ENCODE measurements around the gene BAHCC1. TPM values are rescaled to one million over a fixed set of nuclear protein-coding genes. Genes with fewer than 3 reads are reported as not detected.

BAHCC1 gene
- total and polyA plus RNA-seq, 8 donors = 4.9 to 56.2 (median 9.4) TPM

GRCh38 chr17:81474958-81475357 is 79.7 kb downstream of the BAHCC1 start:
- no peaks in the 10 kb centered on the region for H3K27me3 ChIP-seq
- no peak for TF ChIP-seq POLR2AphosphoS5 (IDR thresholded peaks at IDR 0.05)
- no peak for TF ChIP-seq EP300 (IDR thresholded peaks at IDR 0.05)
- TF ChIP-seq CTCF (IDR thresholded peaks at IDR 0.05) = no peak
- peaks cover 0 to 2% (median under 1%) of the 10 kb centered on the region in 4 donors for H3K4me1 ChIP-seq
- no peak for DNase-seq
- WGBS, 5 donors = 80 to 88% (median 83%) methylated on average over 16 of the region's 16 CpGs
- intact Hi-C loops (cut with DNase I; ENCODE audit: low total_unique reads) = no loop called here
- no peak overlapping the region for H3K4me3 ChIP-seq
- no peaks in the 10 kb centered on the region for H3K36me3 ChIP-seq
- H3K27ac ChIP-seq = no peak overlapping the region
- no peaks in the 10 kb centered on the region for H3K9me3 ChIP-seq

- 82 to 94% (median 91%) methylated on average over 5 to 7 of the region's 7 CpGs for WGBS, 5 donors
- intact Hi-C loops (cut with DNase I; ENCODE audit: low total_unique reads) = no loop called here
- Histone ChIP-seq H3K9me3 (no peaks in the 10 kb centered on the region), H3K27me3 (peaks cover 0 to 9% (median 2%) of the 10 kb centered on the region in 3 donors), H3K27ac (no peak overlapping the region), H3K4me1 (peaks cover 0 to 14% (median 9%) of the 10 kb centered on the region in 4 donors), H3K36me3 (no peaks in the 10 kb centered on the region), H3K4me3 (no peak overlapping the region)
- no peak for TF ChIP-seq POLR2AphosphoS5 (IDR thresholded peaks at IDR 0.05)
- DNase-seq = no peak
Observed at GRCh38 chr17:81476097-81476496, 80.8 kb downstream of the BAHCC1 start.

GRCh38 chr17:81476635-81477034 is 81.4 kb downstream of the BAHCC1 start:
- intact Hi-C loops (cut with DNase I; ENCODE audit: low total_unique reads) = no loop called here
- peaks cover 4 to 19% (median 14%) of the 10 kb centered on the region in 4 donors for H3K4me1 ChIP-seq
- peaks cover 0 to 14% (median 3%) of the 10 kb centered on the region in 3 donors for H3K27me3 ChIP-seq
- no peak overlapping the region for H3K27ac ChIP-seq
- H3K36me3 ChIP-seq = no peaks in the 10 kb centered on the region
- H3K4me3 ChIP-seq = no peak overlapping the region
- H3K9me3 ChIP-seq = no peaks in the 10 kb centered on the region
- TF ChIP-seq EP300 (IDR thresholded peaks at IDR 0.05) (no peak), POLR2A (IDR thresholded peaks at IDR 0.05) (no peak), CTCF (IDR thresholded peaks at IDR 0.05) (no peak), POLR2AphosphoS5 (IDR thresholded peaks at IDR 0.05) (no peak)
- WGBS, 5 donors = 90 to 96% (median 94%) methylated on average over 6 of the region's 6 CpGs
- no peak for DNase-seq

- Histone ChIP-seq H3K4me3 (no peak overlapping the region), H3K27ac (no peak overlapping the region), H3K36me3 (no peaks in the 10 kb centered on the region), H3K4me1 (peaks cover 9 to 25% (median 19%) of the 10 kb centered on the region in 4 donors), H3K9me3 (no peaks in the 10 kb centered on the region), H3K27me3 (peaks cover 0 to 19% (median 3%) of the 10 kb centered on the region in 3 donors)
- intact Hi-C loops (cut with DNase I; ENCODE audit: low total_unique reads) = no loop called here
- no peak for DNase-seq
- no peak for TF ChIP-seq POLR2AphosphoS5 (IDR thresholded peaks at IDR 0.05)
- 67 to 90% (median 87%) methylated on average over 7 of the region's 7 CpGs for WGBS, 5 donors
Observed at GRCh38 chr17:81477173-81477572, 81.9 kb downstream of the BAHCC1 start.

- intact Hi-C loops (cut with DNase I; ENCODE audit: low total_unique reads) = no loop called here
- H3K4me1 ChIP-seq = peaks cover 14 to 34% (median 22%) of the 10 kb centered on the region in 4 donors
- WGBS, 5 donors = 89 to 96% (median 91%) methylated on average over 16 to 20 of the region's 20 CpGs
- no peak overlapping the region for H3K4me3 ChIP-seq
- TF ChIP-seq POLR2A (IDR thresholded peaks at IDR 0.05) = no peak
- TF ChIP-seq EP300 (IDR thresholded peaks at IDR 0.05) = no peak
- no peak for TF ChIP-seq POLR2AphosphoS5 (IDR thresholded peaks at IDR 0.05)
- TF ChIP-seq CTCF (IDR thresholded peaks at IDR 0.05) = no peak
- H3K27ac ChIP-seq = no peak overlapping the region
- no peaks in the 10 kb centered on the region for H3K9me3 ChIP-seq
- peaks cover 0 to 23% (median 3%) of the 10 kb centered on the region in 3 donors for H3K27me3 ChIP-seq
- DNase-seq = no peak
- H3K36me3 ChIP-seq = no peaks in the 10 kb centered on the region
Observed at GRCh38 chr17:81478119-81478518, 82.9 kb downstream of the BAHCC1 start.
